ENCODE results near the gene RDH14.

The RDH14 gene

DNA sequence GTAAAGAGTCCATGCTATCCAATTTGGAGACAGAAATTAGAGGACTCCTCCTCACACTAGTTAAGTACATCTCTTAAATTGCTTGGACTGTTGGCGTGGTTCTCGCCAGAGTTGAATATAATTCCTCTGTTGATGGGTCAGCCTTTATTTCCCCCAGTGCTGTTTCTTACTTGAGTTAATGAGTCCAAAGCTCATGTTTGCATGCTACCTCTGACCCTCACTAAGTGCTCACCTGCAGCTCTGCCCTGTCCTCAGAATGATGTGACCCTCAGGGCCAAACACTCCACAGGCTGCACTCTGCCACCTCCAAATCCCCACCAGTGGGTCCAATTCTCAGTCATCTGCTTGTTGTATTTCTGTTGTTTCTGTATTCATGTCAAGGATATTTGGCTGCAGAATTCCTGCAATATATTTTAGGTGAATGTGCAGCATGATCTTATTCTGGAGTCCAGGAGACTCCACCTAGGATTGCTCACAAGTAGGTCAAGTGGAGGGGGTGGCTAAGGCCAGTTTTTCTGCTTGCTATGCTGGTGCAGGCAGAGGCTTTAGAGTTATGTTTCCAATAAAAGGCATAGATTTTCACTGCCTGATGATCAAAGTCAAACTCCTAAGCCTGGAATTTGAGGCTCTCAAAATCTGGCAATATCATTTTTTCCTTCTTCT is 37.8 kb downstream of the RDH14 start:
- no peak for DNase-seq (ENCODE audit: low spot score)

DNA sequence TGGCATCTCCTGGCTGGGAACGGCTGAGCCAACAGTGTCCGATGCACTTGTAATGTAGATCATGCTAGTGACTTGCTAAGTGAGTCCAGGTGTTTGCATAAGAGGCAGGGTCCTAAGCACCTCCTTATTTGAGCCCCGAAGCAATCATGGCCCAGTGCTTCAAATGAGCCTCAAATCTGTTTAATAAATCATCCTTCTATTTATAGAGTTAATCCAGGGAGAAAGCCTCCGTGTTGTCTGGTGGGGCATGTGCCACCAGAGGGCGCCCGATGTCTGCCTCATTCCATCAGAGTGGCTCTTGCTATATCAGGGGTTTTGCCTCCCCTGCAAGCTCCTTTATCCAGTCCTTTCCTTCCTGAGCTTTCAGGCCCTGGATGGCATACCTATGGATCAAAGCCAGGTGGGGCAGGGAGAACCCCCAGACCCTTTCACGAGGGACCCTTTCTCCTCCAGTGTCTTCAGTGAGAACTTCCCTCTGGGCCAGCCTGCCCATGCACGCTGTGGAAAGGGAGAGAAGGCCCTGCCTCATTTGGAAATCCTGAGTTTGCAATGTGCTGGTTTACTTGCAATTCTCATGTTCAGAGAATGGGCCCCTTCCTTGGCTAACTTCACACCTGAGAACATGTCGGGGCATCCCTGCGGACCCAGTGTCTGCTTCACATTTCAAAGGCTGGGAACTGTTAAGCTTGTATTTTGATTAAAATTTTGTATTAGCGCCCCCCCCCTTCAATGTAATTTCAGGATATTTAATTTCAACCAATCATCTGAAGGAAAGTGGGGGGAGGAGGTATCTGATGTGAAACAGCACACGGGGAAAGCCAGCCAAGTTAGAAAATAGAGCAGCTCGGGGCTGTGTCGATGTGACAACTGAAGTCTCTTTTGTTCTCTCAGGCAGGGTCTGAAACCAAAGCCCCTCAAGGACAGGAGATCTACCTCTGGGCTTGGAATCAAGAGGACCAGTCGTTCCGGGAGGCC is 39.7 kb downstream of the RDH14 start:
- peak; percentile 61 for DNase-seq (ENCODE audit: low spot score)

DNA sequence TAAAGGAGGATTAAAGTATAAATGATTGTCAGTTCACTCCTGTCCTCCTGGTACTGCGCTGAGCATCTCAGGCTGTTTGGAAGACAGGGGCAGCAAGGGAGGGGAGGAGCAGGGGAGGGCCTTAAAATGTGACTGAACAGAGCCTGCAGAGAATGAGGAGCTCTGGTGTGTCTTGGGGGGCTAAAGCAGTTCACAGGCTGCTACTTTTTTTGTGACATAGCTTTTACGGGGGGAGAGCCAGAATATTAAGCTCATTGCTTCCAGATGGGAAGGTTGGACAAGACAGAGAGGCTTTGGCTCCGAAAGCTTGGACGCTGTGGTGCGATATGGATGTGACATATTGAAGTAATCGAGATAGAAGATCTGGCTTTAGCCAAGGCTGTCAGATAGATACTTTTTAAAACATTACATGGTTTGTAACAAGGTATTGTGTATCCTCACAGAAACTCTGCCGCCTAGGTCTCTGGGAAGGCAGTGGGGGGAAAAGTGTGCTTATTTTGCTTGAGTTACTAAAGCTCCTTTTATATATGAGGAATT is 40.5 kb downstream of the RDH14 start:
- no peak for DNase-seq (ENCODE audit: low spot score)

DNA sequence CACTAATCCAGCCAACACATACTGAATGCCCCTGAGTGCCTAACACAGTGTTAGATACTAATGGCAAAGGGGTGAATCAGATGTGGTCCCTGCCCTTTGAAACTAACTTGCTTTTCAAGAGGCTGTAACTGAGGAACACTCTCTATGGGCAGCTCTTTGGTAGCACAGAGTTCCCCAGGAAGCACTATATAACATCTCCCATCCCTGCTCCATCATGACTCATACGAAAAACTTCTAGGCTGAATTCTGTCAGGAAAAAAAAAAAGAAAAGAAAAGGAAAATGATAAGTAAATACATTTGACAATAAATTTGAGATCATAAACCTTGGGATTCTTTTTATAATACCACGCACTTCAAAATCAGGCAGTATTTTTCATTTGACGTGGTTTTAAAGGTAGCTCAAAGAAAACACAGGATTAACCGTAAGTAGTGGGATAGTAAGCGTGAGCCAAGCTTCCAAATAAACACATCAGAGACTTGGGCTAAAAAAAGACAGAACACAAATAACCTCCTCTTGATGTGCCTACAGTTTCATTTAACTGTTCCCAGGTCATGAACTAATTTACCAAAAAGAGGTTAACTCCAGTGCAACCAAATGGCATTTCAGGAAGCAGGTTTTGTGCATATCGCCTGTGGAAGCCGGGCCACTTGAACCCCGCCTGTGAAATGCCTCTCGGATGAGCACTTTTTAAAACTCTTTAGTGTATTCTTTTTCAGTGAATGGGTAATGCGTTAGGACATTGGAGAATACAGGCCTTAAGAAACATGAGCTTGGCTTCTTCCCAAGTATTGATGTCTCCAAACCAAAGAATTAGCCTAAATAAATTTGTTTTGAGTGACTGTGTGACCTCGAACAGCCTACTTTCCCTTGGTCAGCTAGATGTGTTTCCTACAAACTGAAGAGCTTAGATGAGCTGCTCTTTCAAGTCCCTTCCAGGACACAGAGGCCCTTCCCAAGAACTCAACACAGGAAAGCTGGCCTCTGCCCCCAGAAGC is 42.0 kb downstream of the RDH14 start:
- DNase-seq (ENCODE audit: low spot score), result no peak

DNA sequence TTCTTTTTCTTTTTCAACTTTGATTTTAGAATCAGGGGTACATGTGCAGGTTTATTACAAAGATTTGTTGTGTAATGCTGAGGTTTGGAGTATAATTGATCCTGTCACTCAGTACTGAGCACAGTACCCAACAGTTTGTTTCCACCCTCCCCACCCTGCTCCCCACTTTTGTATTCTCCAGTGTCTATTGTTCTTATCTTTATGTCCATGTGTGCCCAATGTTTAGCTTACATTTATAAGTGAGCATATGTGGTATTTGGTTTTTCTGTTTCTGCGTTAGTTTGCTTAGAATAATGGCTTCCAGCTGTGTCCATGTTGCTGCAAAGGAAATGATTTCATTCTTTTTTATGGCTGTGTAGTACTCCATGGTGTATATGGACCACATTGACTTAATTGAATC is 43.1 kb downstream of the RDH14 start:
- no peak for DNase-seq (ENCODE audit: low spot score)

DNA sequence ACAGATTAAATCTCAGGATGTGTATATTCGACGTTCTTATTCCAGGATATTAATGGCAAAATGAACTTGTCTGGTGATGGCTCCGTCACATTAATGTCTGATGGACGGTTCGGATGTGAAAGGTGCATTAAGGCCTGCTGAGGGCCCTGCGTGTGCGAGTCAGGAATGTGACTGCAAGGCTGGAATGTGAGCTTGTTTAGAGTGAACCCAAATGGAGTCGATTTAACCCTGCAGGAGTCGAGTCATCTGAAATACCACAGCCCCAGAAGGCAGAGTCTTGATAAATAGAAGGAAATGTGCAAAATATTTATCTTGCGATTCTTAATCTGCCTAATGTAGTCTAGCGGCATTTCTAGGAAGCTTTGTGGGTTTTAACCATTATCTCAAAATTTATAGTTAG is 44.3 kb downstream of the RDH14 start:
- DNase-seq (ENCODE audit: low spot score), result no peak

DNA sequence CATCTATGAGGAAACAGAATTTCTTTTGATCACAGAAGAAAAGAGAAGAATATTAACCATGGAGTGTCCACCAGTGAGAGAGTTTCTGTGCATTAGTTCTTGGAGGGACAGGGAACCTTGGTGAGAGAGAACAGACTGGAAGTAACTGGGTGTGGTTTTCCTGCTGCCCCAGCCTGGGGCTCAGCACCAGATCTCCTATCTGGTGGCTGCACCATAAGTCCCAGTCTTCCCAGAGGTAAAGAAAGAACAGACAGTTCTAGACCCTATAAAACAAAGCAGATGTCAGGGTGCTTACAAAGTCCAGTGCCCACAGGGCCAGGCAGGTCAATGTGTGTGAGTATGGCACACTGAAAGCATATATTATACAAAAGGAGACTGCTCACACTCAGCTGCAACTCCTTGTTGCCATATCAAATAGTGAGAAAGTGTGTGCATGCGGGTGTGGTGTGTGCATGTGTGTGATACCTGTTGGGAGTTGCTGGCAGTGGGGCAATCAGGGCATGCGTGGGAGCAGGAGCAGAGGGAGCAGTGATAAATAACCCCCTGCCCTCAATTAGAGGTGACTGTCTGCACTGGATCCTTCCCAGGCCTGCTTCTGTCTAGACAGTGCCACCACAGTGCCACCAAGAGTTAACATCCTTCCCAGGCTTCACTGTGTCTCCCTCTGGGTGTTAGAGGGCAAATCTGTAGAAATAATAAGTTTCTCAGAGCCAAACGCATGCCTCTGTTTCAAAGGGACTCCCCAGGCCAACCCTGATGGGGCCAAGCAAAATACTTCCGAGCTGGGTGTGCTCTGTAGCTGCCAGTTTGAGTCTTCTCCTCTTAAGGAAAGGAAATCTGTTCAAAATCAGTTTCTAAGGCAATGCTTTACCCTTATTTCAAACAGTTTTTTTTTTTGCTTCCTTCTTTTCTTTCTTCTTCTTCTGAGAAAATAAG is 45.7 kb downstream of the RDH14 start:
- DNase-seq (ENCODE audit: low spot score), result no peak

DNA sequence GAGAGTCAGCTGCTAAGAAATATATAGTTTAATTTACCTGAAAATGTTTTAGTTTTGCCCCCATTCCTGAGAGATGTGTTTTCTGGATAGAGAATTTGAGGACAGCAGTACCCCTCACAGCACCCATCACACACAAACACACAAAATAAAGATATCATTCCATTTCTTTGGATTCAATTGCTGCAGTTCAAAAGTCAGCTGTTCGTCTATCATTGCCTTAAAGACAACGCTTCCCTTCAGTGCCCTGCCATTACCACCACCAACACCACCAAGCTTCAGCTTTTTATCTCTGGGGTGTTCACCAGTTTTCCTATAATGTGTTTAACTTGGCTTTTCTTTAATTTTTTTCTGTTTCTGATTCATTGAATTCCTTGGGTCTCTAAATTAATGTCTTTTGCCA is 49.7 kb downstream of the RDH14 start:
- no peak for DNase-seq (ENCODE audit: low spot score)

DNA sequence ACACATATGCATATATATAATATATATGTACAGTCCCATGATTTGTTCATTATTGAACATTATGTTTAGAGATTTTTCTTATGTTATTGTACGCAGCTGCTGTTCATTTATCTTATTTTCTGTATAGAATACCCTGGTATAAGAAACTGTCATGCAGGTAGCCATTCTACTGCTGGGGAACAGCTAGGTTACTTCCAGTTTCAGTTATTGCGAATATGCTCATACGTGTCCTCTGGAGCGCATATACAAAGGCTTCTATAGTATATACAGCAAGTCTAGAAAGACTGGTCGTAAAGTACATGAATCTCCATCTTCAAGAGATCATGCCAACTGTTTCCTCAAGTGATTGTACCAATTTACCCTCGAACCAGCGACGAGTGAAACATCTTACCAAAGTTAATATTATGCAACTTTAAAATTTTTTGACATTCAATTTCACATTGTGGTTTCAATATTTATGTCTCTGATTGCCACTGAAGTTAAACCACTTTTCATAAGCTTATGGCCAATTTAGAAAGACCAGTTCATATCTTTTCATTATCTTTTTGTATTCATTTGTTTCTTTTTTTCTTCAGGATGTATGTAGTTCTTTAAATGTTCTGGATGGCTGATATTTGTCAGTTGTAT is 53.5 kb downstream of the RDH14 start:
- no peak for DNase-seq (ENCODE audit: low spot score)

DNA sequence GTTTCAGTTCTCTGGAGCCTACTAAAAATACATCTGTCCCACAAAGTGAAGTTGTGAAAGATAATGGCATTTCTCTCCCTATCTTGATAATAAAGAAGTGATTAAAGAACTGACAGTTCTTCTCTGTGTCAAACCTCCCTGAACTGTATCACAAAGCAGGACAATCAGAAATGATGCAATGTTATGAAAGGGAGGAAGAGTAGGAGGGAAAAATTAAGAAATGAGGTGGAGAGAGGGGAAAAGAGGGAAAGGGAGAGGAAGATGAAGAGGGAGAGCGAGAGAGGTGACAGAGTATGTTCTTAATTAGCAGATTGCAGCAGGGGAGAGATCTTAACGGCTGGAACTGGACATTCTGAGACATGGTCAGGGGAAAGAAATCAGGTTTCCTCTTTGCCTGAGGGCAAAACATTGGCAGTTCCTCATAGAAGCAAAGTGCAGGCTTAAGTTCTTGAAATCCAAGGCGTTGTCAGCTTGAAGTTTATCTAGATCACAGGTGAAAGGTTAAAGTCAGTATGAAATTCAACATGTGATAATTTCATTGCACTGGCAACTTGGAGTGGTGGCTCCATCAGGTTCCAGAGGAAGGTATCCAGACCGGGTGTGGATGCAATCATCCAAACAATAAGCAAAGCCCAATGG is 54.6 kb downstream of the RDH14 start:
- no peak for DNase-seq (ENCODE audit: low spot score)

Small RNAs within 50 kb of the gene (small RNA-seq; reads per million reads assigned to genes)
- 0 reads per million in 2 experiments for gene RNU6-1215P
